AML-193 (cell line): ENCODE measurements around the gene RAD51B.
"Not testable (repeated sequence)": the region's sequence is repeated elsewhere in the genome, so short reads cannot be mapped to it uniquely, and the experiment has no call there.

Experiments used
- DNase-seq, 2 experiments: peaks; one replicate each; lab custom pipeline; 2025; lab: John Stamatoyannopoulos, UW

The RAD51B gene

GRCh38 chr14:68655021-68655831 is 835.6 kb downstream of the RAD51B start:
- DNase-seq = no peak

GRCh38 chr14:68655911-68656316 is 836.3 kb downstream of the RAD51B start:
- DNase-seq = no peak

- DNase-seq = no peak
Measured at GRCh38 chr14:68656452-68656851, 836.9 kb downstream of the RAD51B start.

GRCh38 chr14:68657300-68658028 is 837.9 kb downstream of the RAD51B start:
- no peak for DNase-seq

- no peak for DNase-seq
Measured at GRCh38 chr14:68658029-68658509, 838.5 kb downstream of the RAD51B start.

- DNase-seq = no peak
Measured at GRCh38 chr14:68658943-68659931, 839.7 kb downstream of the RAD51B start.

GRCh38 chr14:68660495-68660894 is 840.9 kb downstream of the RAD51B start:
- DNase-seq = no peak

- no peak for DNase-seq
Measured at GRCh38 chr14:68661226-68662225, 841.9 kb downstream of the RAD51B start.

- no peak for DNase-seq
Measured at GRCh38 chr14:68662392-68662791, 842.8 kb downstream of the RAD51B start.

GRCh38 chr14:68662826-68663225 is 843.2 kb downstream of the RAD51B start:
- not testable (repeated sequence) for DNase-seq

GRCh38 chr14:68663385-68664076 is 844.0 kb downstream of the RAD51B start:
- DNase-seq = no peak

GRCh38 chr14:68664225-68664681 is 844.7 kb downstream of the RAD51B start:
- no peak for DNase-seq

- no peak for DNase-seq
Measured at GRCh38 chr14:68665131-68665530, 845.6 kb downstream of the RAD51B start.

GRCh38 chr14:68665792-68666204 is 846.2 kb downstream of the RAD51B start:
- DNase-seq = no peak

- DNase-seq = no peak
Measured at GRCh38 chr14:68666236-68666635, 846.7 kb downstream of the RAD51B start.

- DNase-seq = no peak
Measured at GRCh38 chr14:68666899-68667298, 847.3 kb downstream of the RAD51B start.

- DNase-seq = no peak
Measured at GRCh38 chr14:68667313-68667791, 847.8 kb downstream of the RAD51B start.

GRCh38 chr14:68668028-68668427 is 848.4 kb downstream of the RAD51B start:
- no peak for DNase-seq

GRCh38 chr14:68668531-68668930 is 849.0 kb downstream of the RAD51B start:
- no peak for DNase-seq

- DNase-seq = no peak
Measured at GRCh38 chr14:68669111-68669511, 849.5 kb downstream of the RAD51B start.
